Uterus (tissue), 2 donors: ENCODE results near the gene STAB2.

Source experiments
- CTCF ChIP-seq, 4 experiments: fragments of 200-600 bp in 2 of 4; fragments of 450-650 bp in 2 of 4; sonication (generic) in 2 of 4; IDR thresholded peaks; one replicate each; pipeline ENCODE4 v1.5.1; 2016 to 2019; ENCODE audit warnings: antibody characterized with exemption in 4 of 4, mild to moderate bottlenecking in 2 of 4, moderate library complexity in 1 of 4
- POLR2A ChIP-seq, 2 donors: fragments of 450-650 bp; IDR thresholded peaks; one replicate each; pipeline ENCODE4 v1.6.1; 2016; ENCODE audit warnings: antibody characterized with exemption in 2 of 2, mild to moderate bottlenecking in 1 of 2, moderate library complexity in 1 of 2

GRCh38 chr12:103573185-103573584, 13.9 kb upstream of the STAB2 start:
- TF ChIP-seq CTCF (IDR thresholded peaks at IDR 0.05): no peak
- TF ChIP-seq POLR2A (IDR thresholded peaks at IDR 0.05): no peak
